ENCODE results near the gene ICAM4.

ICAM4 gene

GRCh38 chr19:10315335-10316214, 28.8 kb downstream of the ICAM4 start, which contains the start of gene FDX2:
Gene FDX2 (minus strand): TSS chr19:10316015. CDS start chr19:10315996, 19 bp downstream.
- TF ChIP-seq TCF12 (IDR thresholded peaks at IDR 0.05; ENCODE audit: low read depth): peak; percentile 69; the same call in 1 of the 2 replicates
- TF ChIP-seq TEAD4 (IDR thresholded peaks at IDR 0.05): 0 out of 2 replicates have a peak, but pooled peaks have one; percentile 10
- peak; percentile 33; the same call in 1 of the 2 replicates for TF ChIP-seq EP300 (IDR thresholded peaks at IDR 0.05; ENCODE audit: borderline replicate concordance)
- TF ChIP-seq RAD21 (IDR thresholded peaks at IDR 0.05; ENCODE audit: low read depth): no peak
- TF ChIP-seq, protein P1, sequence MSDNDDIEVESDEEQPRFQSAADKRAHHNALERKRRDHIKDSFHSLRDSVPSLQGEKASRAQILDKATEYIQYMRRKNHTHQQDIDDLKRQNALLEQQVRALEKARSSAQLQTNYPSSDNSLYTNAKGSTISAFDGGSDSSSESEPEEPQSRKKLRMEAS (IDR thresholded peaks at IDR 0.05): peak; percentile 96
- TF ChIP-seq CREB1 (IDR thresholded peaks at IDR 0.05; ENCODE audit: low read depth): 0 out of 2 replicates have a peak, but pooled peaks have one; percentile 13
- TF ChIP-seq EGR1 (IDR thresholded peaks at IDR 0.05): no peak
- TF ChIP-seq NFIC (IDR thresholded peaks at IDR 0.05): peak; percentile 53; the same call in 1 of the 2 replicates
- no peak for TF ChIP-seq ZBTB7A (IDR thresholded peaks at IDR 0.05; ENCODE audit: low read depth)
- peak; percentile 99 for TF ChIP-seq YY1 (IDR thresholded peaks at IDR 0.05; ENCODE audit: low read depth)
- TF ChIP-seq FOXM1 (IDR thresholded peaks at IDR 0.05; ENCODE audit: borderline replicate concordance, low read depth): no peak
- TF ChIP-seq, protein P2, sequence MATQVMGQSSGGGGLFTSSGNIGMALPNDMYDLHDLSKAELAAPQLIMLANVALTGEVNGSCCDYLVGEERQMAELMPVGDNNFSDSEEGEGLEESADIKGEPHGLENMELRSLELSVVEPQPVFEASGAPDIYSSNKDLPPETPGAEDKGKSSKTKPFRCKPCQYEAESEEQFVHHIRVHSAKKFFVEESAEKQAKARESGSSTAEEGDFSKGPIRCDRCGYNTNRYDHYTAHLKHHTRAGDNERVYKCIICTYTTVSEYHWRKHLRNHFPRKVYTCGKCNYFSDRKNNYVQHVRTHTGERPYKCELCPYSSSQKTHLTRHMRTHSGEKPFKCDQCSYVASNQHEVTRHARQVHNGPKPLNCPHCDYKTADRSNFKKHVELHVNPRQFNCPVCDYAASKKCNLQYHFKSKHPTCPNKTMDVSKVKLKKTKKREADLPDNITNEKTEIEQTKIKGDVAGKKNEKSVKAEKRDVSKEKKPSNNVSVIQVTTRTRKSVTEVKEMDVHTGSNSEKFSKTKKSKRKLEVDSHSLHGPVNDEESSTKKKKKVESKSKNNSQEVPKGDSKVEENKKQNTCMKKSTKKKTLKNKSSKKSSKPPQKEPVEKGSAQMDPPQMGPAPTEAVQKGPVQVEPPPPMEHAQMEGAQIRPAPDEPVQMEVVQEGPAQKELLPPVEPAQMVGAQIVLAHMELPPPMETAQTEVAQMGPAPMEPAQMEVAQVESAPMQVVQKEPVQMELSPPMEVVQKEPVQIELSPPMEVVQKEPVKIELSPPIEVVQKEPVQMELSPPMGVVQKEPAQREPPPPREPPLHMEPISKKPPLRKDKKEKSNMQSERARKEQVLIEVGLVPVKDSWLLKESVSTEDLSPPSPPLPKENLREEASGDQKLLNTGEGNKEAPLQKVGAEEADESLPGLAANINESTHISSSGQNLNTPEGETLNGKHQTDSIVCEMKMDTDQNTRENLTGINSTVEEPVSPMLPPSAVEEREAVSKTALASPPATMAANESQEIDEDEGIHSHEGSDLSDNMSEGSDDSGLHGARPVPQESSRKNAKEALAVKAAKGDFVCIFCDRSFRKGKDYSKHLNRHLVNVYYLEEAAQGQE (IDR thresholded peaks at IDR 0.05; ENCODE audit: low read depth): no peak
- TF ChIP-seq CEBPB (IDR thresholded peaks at IDR 0.05): no peak
- TF ChIP-seq TAF1 (IDR thresholded peaks at IDR 0.05; ENCODE audit: low read depth): peak; percentile 68; the same call in 1 of the 2 replicates
- TF ChIP-seq USF1 (IDR thresholded peaks at IDR 0.05): peak; percentile 99

DNA sequence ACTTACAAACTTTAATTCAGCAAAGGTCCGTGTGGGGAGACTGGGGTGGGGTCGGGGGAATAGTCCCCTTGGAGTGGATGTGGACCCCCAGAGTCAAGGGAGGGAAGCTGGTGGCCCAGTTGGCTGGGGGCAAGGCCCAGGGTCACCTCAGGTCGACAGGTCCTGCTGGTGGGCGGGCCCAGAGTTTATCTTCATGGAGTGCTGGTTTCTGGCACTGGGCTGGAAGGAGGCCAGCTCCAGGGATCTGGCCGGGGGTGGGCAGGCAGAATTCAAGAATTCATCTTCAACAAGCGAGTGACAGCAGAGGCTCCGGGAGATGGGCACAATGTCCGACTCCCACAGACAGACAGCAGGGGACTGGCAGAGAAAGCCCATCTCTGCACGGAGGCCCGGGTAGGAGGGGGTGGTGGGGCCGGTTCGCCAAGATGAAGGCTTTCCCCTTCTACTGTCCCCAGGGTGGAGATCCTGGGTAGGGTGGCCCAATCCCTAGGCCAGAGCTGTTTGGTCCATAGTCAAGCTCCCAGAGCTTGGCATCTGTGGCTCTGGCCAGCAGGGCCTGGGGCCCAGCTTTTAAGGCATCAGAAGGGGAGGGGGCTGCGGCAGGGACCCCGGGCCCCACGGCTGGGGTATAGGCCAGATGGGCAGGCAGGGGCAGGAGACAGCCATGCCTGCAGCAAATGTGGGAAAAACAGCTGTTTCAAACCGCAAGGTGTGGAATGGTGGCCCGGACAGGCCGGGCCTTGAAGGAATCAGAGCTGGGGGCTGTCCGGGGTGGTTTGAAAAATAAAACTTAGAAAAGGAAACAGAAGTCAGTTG, 29.7 kb downstream of the ICAM4 start:
- no peak for TF ChIP-seq TCF12 (IDR thresholded peaks at IDR 0.05; ENCODE audit: low read depth)
- 0 out of 2 replicates have a peak, but pooled peaks have one; percentile 5 for TF ChIP-seq NFIC (IDR thresholded peaks at IDR 0.05)
- peak; percentile 77; the same call in 1 of the 2 replicates for TF ChIP-seq ZBTB7A (IDR thresholded peaks at IDR 0.05; ENCODE audit: low read depth)

GRCh38 chr19:10317045-10317856, 30.5 kb downstream of the ICAM4 start:
- no peak for TF ChIP-seq CEBPB (IDR thresholded peaks at IDR 0.05)

DNA sequence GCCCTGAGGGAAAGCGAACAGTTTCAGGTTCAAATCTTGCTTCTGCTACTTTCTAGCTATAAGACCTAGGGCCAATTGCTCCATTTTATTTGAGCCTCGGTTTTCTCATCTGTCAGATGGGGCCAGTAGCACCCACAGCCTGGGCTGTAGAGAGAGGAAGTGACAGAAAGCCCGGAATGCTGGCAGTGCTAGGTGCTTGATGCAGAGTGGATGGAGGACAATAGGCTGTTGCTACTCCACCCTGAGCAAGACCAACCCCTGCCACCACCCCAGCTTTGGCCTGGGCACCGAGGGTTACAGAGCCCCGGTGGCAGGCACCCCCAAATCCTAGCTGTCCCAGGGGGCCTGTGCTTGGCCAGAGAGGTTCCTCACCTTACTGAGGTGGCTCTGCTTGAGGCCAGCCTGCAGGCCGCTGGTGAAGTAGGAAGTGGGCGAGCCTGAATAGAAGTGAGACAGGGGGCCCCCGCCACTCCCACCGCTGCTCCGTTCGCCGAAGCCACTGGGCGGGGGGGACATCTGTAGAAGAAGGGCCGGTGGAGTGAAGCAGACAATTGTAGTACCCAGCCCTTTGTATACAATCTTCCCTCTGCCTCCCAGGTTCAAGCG, 31.2 kb downstream of the ICAM4 start:
- no peak for TF ChIP-seq CREB1 (IDR thresholded peaks at IDR 0.05; ENCODE audit: low read depth)
- no peak for TF ChIP-seq TCF12 (IDR thresholded peaks at IDR 0.05; ENCODE audit: low read depth)
- TF ChIP-seq RAD21 (IDR thresholded peaks at IDR 0.05; ENCODE audit: low read depth): no peak
- TF ChIP-seq, protein P1 (IDR thresholded peaks at IDR 0.05): no peak
- no peak for TF ChIP-seq EP300 (IDR thresholded peaks at IDR 0.05; ENCODE audit: borderline replicate concordance)
- TF ChIP-seq YY1 (IDR thresholded peaks at IDR 0.05; ENCODE audit: low read depth): no peak
- no peak for TF ChIP-seq NFIC (IDR thresholded peaks at IDR 0.05)
- TF ChIP-seq USF1 (IDR thresholded peaks at IDR 0.05): no peak
- no peak for TF ChIP-seq FOXM1 (IDR thresholded peaks at IDR 0.05; ENCODE audit: borderline replicate concordance, low read depth)

DNA sequence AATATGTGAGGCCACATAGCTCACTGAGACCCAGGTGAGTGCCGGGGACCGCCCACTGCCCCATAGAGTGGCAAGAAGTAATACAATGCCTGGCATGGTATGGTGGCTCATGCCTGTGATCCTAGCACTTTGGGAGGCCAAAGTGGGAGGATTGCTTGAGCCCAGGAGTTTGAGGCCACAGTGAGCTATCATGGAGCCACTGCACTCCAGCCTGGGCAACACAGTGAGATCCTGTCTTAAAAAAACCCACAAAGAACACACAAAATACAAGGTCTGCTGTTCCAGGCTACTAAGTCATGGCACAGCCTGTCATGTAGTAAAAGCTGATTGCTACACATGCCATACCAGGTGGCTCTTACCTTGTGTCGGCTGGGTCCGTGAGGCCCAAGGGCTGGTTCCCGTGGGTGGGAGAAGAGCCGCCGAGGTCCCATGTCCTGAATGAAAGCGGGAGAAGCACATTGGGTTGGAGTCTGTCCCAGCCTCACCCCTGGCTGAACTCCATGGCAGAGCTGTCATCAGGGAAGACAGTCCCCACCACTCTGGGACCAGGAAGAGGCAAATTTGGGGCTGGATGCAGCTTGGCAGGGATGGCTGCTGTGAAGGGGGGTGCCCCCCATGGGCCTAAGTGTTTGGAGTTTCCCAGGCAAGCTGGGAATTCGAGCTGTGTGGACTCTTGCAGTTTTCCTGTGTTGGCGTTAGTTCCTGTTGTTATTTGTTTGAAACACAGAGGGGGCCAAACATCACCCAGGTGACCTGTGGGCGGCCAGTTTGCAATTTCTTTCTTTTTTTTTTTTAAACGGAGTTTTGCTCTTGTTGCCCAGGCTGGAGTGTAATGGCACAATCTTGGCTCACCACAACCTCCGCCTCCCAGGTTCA, 32.3 kb downstream of the ICAM4 start:
- TF ChIP-seq EP300 (IDR thresholded peaks at IDR 0.05; ENCODE audit: borderline replicate concordance): no peak
